ENCODE measurements around the gene KIF6.

GRCh38 chr6:39585641-39586040 is 139.6 kb downstream of the KIF6 start:
- TF ChIP-seq CTCF (IDR thresholded peaks at IDR 0.05; ENCODE audit: low read length) (no peak), EZH2 (optimal IDR thresholded peaks at IDR 0.05; ENCODE audit: low read depth, low read length) (no peak), EZH2phosphoT487 (IDR thresholded peaks at IDR 0.05; ENCODE audit: low read length) (no peak)
